NB4 (cell line): Measurements from ENCODE around the gene CBFA2T2.

Experiments
- CTCF ChIP-seq: IDR thresholded peaks from one replicate; pipeline ENCODE4 v1.5.1; 2012; ENCODE audit warnings: low read depth, low read length
- MAX ChIP-seq: IDR thresholded peaks from 2 replicates; pipeline ENCODE4 v1.6.1; 2011; ENCODE audit warnings: low read depth, low read length
- MYC ChIP-seq: IDR thresholded peaks from 2 replicates; pipeline ENCODE4 v1.6.1; 2011; ENCODE audit warnings: low read depth, low read length
- POLR2A ChIP-seq: IDR thresholded peaks from 2 replicates; pipeline ENCODE4 v1.6.1; 2011; ENCODE audit warnings: mild to moderate bottlenecking; ENCODE audit not compliant: insufficient read length; ENCODE audit errors: extremely low read depth

GRCh38 chr20:33503564-33503963 lies 13.7 kb downstream of the CBFA2T2 start:
- TF ChIP-seq CTCF (no peak), POLR2A (no peak), MAX (no peak), MYC (no peak)
